ENCODE measurements around the gene ZNF345. TPM values are rescaled to one million over a fixed set of nuclear protein-coding genes. Genes with fewer than 3 reads are reported as not detected.

Gene ZNF345
- polyA plus RNA-seq, 1 of the 3 experiments (the other 2 are of a cell fraction), result 2.4 TPM

DNA sequence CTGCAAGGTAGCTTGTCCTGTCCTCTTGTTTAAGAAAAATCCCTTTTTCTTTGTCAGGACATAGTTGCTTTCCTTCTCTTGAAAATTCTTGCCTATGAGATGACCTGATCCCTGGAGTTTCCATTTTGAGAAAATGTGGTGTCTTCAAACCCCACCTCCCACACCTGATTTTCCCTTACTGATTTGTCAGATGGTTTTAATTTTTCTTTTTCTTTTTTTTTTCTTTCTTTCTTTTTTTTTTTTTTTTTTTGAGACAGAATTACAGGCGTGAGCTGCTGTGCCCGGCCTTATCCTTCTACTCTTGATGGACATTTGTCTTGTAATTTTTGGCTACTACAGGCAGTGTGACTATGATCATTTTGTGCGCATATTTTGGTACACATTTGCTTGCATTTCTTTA is 1.2 kb downstream of the ZNF345 start:
- no peak overlapping the region for H3K9ac ChIP-seq
- no peaks in the 10 kb centered on the region for H3K9me2 ChIP-seq
- TF ChIP-seq RXRA (IDR thresholded peaks at IDR 0.05; ENCODE audit: borderline replicate concordance, low read depth), result no peak
- no peak for TF ChIP-seq MEF2A (IDR thresholded peaks at IDR 0.05; ENCODE audit: borderline replicate concordance, low read depth)
- TF ChIP-seq GABPA (IDR thresholded peaks at IDR 0.05; ENCODE audit: low read depth), result no peak
- TF ChIP-seq RFX5 (IDR thresholded peaks at IDR 0.05; ENCODE audit: low read length), result no peak
- peak overlapping the region; percentile 97; the same call in 1 of the 2 replicates for H2AFZ ChIP-seq (ENCODE audit: low read depth)
- peaks cover 8 to 40% of the 10 kb centered on the region in 2 experiments for H3K36me3 ChIP-seq (replicated peaks in 1 of 2; ENCODE audit: control insufficient read depth in 1 of 2, insufficient read depth in 2 of 2, low read length in 1 of 2)
- POLR2A ChIA-PET, result no interaction called here
- H3K9me3 ChIP-seq, result peaks cover 7% of the 10 kb centered on the region
- H4K20me1 ChIP-seq (ENCODE audit: insufficient read depth), result no peaks in the 10 kb centered on the region
- H3F3A ChIP-seq (replicated peaks; ENCODE audit: insufficient read depth), result peaks cover 7% of the 10 kb centered on the region
- H3K79me2 ChIP-seq (ENCODE audit: insufficient read depth), result peaks cover 28% of the 10 kb centered on the region
- DNase-seq, result no peak
- no peaks in the 10 kb centered on the region for H3K27me3 ChIP-seq (ENCODE audit: insufficient read depth)
- CTCF ChIA-PET, result interaction anchor here (1.8 kb wide), 1 partner anchor 121 kb away, joined by 4 read pairs; no protein-coding TSS in a partner anchor
- H3K4me2 ChIP-seq, result peak overlapping the region; percentile 90
- peak overlapping the region; percentile 80 to 92 for H3K4me3 ChIP-seq (ENCODE audit: low read depth in 2 of 2, low read length in 1 of 2)
- peaks cover 0 to 5% of the 10 kb centered on the region in 2 experiments; a peak in 1 of 4 replicates for H3K4me1 ChIP-seq (ENCODE audit: control insufficient read depth in 1 of 2, insufficient read depth in 2 of 2, low read depth in 1 of 2, low read length in 1 of 2)
- 79% methylated on average over 3 of the region's 3 CpGs for WGBS (ENCODE audit: low lambda C conversion rate)
- H3K27ac ChIP-seq (ENCODE audit: low read depth in 2 of 2, low read length in 1 of 2), result no peak overlapping the region

GRCh38 chr19:36876993-36877938 is 26.6 kb downstream of the ZNF345 start:
- CTCF ChIA-PET, result no interaction called here
- no peak overlapping the region for H3K27ac ChIP-seq (ENCODE audit: low read depth in 2 of 2, low read length in 1 of 2)
- DNase-seq, result no peak
- TF ChIP-seq CHD2 (IDR thresholded peaks at IDR 0.05; ENCODE audit: low read length, partially characterized antibody), result no peak
- TF ChIP-seq NFIC (IDR thresholded peaks at IDR 0.05; ENCODE audit: borderline replicate concordance), result no peak
- no peak for TF ChIP-seq GATA2 (CRISPR knock-in tag; IDR thresholded peaks at IDR 0.05)
- TF ChIP-seq USF1 (IDR thresholded peaks at IDR 0.05; ENCODE audit: borderline replicate concordance, low read depth), result no peak
- TF ChIP-seq EZH2phosphoT487 (IDR thresholded peaks at IDR 0.05; ENCODE audit: borderline replicate concordance, low read depth), result no peak
- no peak for TF ChIP-seq SIN3A (IDR thresholded peaks at IDR 0.05; ENCODE audit: borderline replicate concordance, low read depth, low read length)
- TF ChIP-seq POLR2AphosphoS5 (IDR thresholded peaks at IDR 0.05; ENCODE audit: low read depth, low read length), result no peak
- TF ChIP-seq PBX3 (IDR thresholded peaks at IDR 0.05), result no peak
- TF ChIP-seq, protein P1, sequence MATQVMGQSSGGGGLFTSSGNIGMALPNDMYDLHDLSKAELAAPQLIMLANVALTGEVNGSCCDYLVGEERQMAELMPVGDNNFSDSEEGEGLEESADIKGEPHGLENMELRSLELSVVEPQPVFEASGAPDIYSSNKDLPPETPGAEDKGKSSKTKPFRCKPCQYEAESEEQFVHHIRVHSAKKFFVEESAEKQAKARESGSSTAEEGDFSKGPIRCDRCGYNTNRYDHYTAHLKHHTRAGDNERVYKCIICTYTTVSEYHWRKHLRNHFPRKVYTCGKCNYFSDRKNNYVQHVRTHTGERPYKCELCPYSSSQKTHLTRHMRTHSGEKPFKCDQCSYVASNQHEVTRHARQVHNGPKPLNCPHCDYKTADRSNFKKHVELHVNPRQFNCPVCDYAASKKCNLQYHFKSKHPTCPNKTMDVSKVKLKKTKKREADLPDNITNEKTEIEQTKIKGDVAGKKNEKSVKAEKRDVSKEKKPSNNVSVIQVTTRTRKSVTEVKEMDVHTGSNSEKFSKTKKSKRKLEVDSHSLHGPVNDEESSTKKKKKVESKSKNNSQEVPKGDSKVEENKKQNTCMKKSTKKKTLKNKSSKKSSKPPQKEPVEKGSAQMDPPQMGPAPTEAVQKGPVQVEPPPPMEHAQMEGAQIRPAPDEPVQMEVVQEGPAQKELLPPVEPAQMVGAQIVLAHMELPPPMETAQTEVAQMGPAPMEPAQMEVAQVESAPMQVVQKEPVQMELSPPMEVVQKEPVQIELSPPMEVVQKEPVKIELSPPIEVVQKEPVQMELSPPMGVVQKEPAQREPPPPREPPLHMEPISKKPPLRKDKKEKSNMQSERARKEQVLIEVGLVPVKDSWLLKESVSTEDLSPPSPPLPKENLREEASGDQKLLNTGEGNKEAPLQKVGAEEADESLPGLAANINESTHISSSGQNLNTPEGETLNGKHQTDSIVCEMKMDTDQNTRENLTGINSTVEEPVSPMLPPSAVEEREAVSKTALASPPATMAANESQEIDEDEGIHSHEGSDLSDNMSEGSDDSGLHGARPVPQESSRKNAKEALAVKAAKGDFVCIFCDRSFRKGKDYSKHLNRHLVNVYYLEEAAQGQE (IDR thresholded peaks at IDR 0.05; ENCODE audit: low read depth, low read length), result no peak
- TF ChIP-seq SMC3 (IDR thresholded peaks at IDR 0.05; ENCODE audit: low read depth, low read length), result no peak
- no peak for TF ChIP-seq ZBTB33 (IDR thresholded peaks at IDR 0.05; ENCODE audit: borderline replicate concordance, low read depth)
- TF ChIP-seq FOSL2 (IDR thresholded peaks at IDR 0.05; ENCODE audit: borderline replicate concordance, low read depth), result no peak
- TF ChIP-seq, protein P2, sequence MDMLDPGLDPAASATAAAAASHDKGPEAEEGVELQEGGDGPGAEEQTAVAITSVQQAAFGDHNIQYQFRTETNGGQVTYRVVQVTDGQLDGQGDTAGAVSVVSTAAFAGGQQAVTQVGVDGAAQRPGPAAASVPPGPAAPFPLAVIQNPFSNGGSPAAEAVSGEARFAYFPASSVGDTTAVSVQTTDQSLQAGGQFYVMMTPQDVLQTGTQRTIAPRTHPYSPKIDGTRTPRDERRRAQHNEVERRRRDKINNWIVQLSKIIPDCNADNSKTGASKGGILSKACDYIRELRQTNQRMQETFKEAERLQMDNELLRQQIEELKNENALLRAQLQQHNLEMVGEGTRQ (IDR thresholded peaks at IDR 0.05; ENCODE audit: borderline replicate concordance, low read depth, low read length), result no peak
- no peak for TF ChIP-seq JUND (IDR thresholded peaks at IDR 0.05)

More at GRCh38 chr19:36876993-36877938, 26.6 kb downstream of the ZNF345 start:
- H3K4me3 ChIP-seq (ENCODE audit: low read depth in 2 of 2, low read length in 1 of 2), result no peak overlapping the region; a peak in 1 of 4 replicates
- H3K4me2 ChIP-seq, result no peak overlapping the region
- POLR2A ChIA-PET, result no interaction called here
- H3F3A ChIP-seq (replicated peaks; ENCODE audit: insufficient read depth), result peaks cover 3% of the 10 kb centered on the region
- peaks cover 90% of the 10 kb centered on the region for H3K9me3 ChIP-seq
- no peaks in the 10 kb centered on the region for H3K4me1 ChIP-seq (ENCODE audit: control insufficient read depth in 1 of 2, insufficient read depth in 2 of 2, low read depth in 1 of 2, low read length in 1 of 2)
- no peak overlapping the region for H2AFZ ChIP-seq (ENCODE audit: low read depth)
- no peaks in the 10 kb centered on the region for H3K9me2 ChIP-seq
- WGBS (ENCODE audit: low lambda C conversion rate), result 86% methylated on average over 10 of the region's 10 CpGs
- H3K9ac ChIP-seq, result no peak overlapping the region
- H3K79me2 ChIP-seq (ENCODE audit: insufficient read depth), result no peaks in the 10 kb centered on the region
- no peaks in the 10 kb centered on the region for H3K27me3 ChIP-seq (ENCODE audit: insufficient read depth)
- no peaks in the 10 kb centered on the region for H4K20me1 ChIP-seq (ENCODE audit: insufficient read depth)
- peaks cover 29 to 74% of the 10 kb centered on the region in 2 experiments for H3K36me3 ChIP-seq (replicated peaks in 1 of 2; ENCODE audit: control insufficient read depth in 1 of 2, insufficient read depth in 2 of 2, low read length in 1 of 2)
